Loucy (cell line): Measurements from ENCODE around the gene EVX1.

Experiments used
- H2AFZ ChIP-seq: fragments of 200-600 bp; sonication (generic); 2 replicates; pipeline ENCODE4 v1.6.0; 2016; ENCODE audit warnings: antibody characterized with exemption, mild to moderate bottlenecking, low read length, moderate library complexity
- H3F3A ChIP-seq: fragments of 200-600 bp; 2 replicates; pipeline ENCODE4 v1.6.0; 2016; ENCODE audit warnings: antibody characterized with exemption, low read depth, mild to moderate bottlenecking
- H3K27me3 ChIP-seq: fragments of 200-600 bp; sonication (generic); 2 replicates; pipeline ENCODE4 v1.6.1; 2014; ENCODE audit warnings: low read length, mild to moderate bottlenecking; ENCODE audit not compliant: insufficient read depth, poor library complexity, severe bottlenecking
- H3K36me3 ChIP-seq: fragments of 200-600 bp; sonication (generic); 2 replicates; pipeline ENCODE4 v1.6.1; 2016; ENCODE audit warnings: low read length; ENCODE audit not compliant: insufficient read depth
- H3K4me1 ChIP-seq: fragments of 200-600 bp; sonication (generic); 2 replicates; pipeline ENCODE4 v1.5.1; 2014; ENCODE audit warnings: low read length, mild to moderate bottlenecking; ENCODE audit not compliant: insufficient read depth, poor library complexity, severe bottlenecking
- H3K4me2 ChIP-seq: fragments of 200-600 bp; sonication (generic); 2 replicates; pipeline ENCODE4 v1.6.0; 2014; ENCODE audit warnings: antibody characterized with exemption, low read length, low read depth, mild to moderate bottlenecking; ENCODE audit not compliant: poor library complexity, severe bottlenecking
- H3K4me3 ChIP-seq: fragments of 200-600 bp; sonication (generic); 2 replicates; pipeline ENCODE4 v1.5.1; 2014; ENCODE audit warnings: low read length, mild to moderate bottlenecking, mixed read lengths; ENCODE audit not compliant: poor library complexity, severe bottlenecking
- H3K79me2 ChIP-seq: fragments of 200-600 bp; sonication (generic); 2 replicates; pipeline ENCODE4 v1.6.1; 2014; ENCODE audit warnings: low read length; ENCODE audit not compliant: insufficient read depth
- H3K9ac ChIP-seq: fragments of 200-600 bp; sonication (generic); 2 replicates; pipeline ENCODE4 v1.6.0; 2014; ENCODE audit warnings: mild to moderate bottlenecking, low read depth, low read length, moderate library complexity; ENCODE audit not compliant: poor library complexity, severe bottlenecking
- H3K9me2 ChIP-seq: fragments of 200-600 bp; sonication (generic); replicated peaks from 2 replicates; pipeline ENCODE4 v1.6.1; 2016; ENCODE audit warnings: low read depth, low read length, mixed read lengths
- H3K9me3 ChIP-seq: fragments of 200-600 bp; sonication (generic); 2 replicates; pipeline ENCODE4 v1.6.1; 2014; ENCODE audit warnings: mild to moderate bottlenecking, antibody characterized with exemption, low read length, low read depth; ENCODE audit not compliant: insufficient read depth
- H4K20me1 ChIP-seq: fragments of 200-600 bp; sonication (generic); 2 replicates; pipeline ENCODE4 v1.6.0; 2014; ENCODE audit warnings: antibody characterized with exemption, low read length, mild to moderate bottlenecking; ENCODE audit not compliant: insufficient read depth, poor library complexity, severe bottlenecking
- EZH2phosphoT487 ChIP-seq: fragments of 200-600 bp; IDR thresholded peaks from 2 replicates; pipeline ENCODE4 v1.6.1; 2018; ENCODE audit warnings: antibody characterized with exemption, mild to moderate bottlenecking, moderate library complexity, borderline replicate concordance
- TF ChIP-seq, protein P1 (sequence below): fragments of 200-600 bp; sonication (generic); conservative IDR thresholded peaks from 2 replicates; pipeline ENCODE4 v1.5.1; 2014; ENCODE audit warnings: mild to moderate bottlenecking, antibody characterized with exemption, low read length

The EVX1 gene

GRCh38 chr7:27229448-27229847 is 13.2 kb upstream of the EVX1 start:
- Histone ChIP-seq H4K20me1 (no peaks in the 10 kb centered on the region), H3K4me1 (no peaks in the 10 kb centered on the region), H3K27me3 (no peaks in the 10 kb centered on the region)

DNA sequence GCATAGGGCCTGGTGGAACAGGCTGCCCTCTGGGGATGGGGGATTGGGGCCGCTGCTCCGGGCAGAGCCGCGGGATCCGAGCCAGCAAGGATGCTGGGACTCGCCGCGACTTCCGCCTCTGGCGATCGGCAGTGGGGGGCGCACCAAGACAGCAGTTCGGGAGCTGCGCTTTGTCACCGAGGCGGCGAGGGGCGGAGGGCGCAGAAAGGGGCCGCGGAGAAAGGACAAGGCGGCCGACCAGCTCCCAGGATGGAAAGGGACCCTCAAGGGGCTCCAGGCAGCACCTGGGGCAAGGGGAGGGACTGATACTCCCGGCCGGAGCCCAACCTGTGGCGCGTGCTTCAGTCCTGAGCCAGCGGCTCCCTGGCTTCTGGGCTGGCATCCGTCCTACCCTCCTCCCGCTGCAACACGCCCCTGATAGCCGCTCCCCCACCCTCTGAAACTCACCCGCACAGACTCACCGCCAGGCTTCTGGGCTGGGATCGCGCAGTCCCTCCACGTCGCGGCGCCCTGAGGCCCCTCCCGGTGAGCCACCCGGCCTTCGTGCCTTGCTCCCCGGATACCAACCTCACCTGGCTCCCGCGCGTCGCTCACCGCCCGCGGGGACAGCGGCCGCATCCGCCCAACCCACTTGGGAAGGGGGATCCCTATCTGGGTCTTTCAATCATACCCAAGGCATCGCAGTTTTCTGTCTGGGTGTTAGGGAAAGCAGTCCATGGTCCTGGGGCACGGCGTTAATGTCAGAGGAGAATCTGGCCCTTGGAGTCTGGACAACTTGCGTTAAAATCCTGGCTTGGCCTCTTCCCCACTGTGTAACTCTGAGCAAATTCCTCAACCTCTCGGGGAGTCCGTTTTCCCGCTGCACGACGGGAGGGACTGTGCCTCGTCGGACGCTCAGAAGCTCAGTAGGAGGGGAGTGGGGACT is 7.0 kb upstream of the EVX1 start:
- Histone ChIP-seq H3F3A (no peaks in the 10 kb centered on the region), H3K4me1 (no peaks in the 10 kb centered on the region), H3K9me2 (no peaks in the 10 kb centered on the region), H3K36me3 (no peaks in the 10 kb centered on the region), H3K27me3 (no peaks in the 10 kb centered on the region), H4K20me1 (no peaks in the 10 kb centered on the region), H3K4me3 (peak overlapping the region; percentile 60), H3K9me3 (no peaks in the 10 kb centered on the region), H3K4me2 (peak overlapping the region; percentile 68), H2AFZ (peak overlapping the region; percentile 80), H3K9ac (peak overlapping the region; percentile 25), H3K79me2 (no peaks in the 10 kb centered on the region)
- TF ChIP-seq, protein P1, sequence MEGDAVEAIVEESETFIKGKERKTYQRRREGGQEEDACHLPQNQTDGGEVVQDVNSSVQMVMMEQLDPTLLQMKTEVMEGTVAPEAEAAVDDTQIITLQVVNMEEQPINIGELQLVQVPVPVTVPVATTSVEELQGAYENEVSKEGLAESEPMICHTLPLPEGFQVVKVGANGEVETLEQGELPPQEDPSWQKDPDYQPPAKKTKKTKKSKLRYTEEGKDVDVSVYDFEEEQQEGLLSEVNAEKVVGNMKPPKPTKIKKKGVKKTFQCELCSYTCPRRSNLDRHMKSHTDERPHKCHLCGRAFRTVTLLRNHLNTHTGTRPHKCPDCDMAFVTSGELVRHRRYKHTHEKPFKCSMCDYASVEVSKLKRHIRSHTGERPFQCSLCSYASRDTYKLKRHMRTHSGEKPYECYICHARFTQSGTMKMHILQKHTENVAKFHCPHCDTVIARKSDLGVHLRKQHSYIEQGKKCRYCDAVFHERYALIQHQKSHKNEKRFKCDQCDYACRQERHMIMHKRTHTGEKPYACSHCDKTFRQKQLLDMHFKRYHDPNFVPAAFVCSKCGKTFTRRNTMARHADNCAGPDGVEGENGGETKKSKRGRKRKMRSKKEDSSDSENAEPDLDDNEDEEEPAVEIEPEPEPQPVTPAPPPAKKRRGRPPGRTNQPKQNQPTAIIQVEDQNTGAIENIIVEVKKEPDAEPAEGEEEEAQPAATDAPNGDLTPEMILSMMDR = peak; percentile 51
- no peak for TF ChIP-seq EZH2phosphoT487

More at GRCh38 chr7:27229448-27229847, 13.2 kb upstream of the EVX1 start:
- Histone ChIP-seq H3F3A (no peaks in the 10 kb centered on the region), H3K4me3 (no peak overlapping the region), H3K79me2 (no peaks in the 10 kb centered on the region), H3K9me2 (no peaks in the 10 kb centered on the region), H3K9me3 (no peaks in the 10 kb centered on the region), H3K4me2 (no peak overlapping the region), H2AFZ (no peak overlapping the region), H3K36me3 (no peaks in the 10 kb centered on the region), H3K9ac (no peak overlapping the region)
- TF ChIP-seq, protein P1 = no peak
- no peak for TF ChIP-seq EZH2phosphoT487

DNA sequence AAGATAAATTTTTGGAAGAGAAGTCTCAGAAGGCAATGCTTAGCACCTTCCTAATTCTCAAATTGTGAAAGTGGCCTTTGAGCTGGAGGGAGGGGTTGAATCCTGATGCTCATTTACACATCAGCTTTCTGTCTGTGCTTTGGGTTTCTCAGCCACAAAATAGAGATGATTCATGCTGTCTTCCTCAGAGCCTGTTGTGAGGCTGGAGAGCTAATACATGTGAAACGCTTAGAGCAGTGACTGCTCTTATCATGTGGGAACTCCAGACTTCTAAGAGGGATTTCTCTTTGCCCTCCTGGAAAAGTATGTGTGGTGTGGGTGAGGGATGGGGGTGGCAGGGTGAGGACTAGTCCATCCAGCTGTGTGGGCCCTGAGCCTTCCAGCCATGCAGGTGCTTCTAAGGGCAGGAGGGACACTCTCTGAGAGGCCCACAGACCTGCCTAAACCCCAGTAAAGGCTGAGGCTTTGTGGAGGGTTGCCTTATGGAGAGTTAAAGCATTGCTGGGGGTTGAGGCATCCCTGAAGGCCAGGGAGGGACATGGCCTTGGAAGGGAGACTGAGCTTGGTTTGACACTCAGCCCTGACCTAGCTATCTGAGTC is 4.8 kb upstream of the EVX1 start:
- H3K9me2 ChIP-seq = no peaks in the 10 kb centered on the region
- H3K4me1 ChIP-seq = no peaks in the 10 kb centered on the region
- H2AFZ ChIP-seq = no peak overlapping the region
- no peak overlapping the region for H3K4me3 ChIP-seq
- H4K20me1 ChIP-seq = no peaks in the 10 kb centered on the region
- no peak overlapping the region for H3K4me2 ChIP-seq
- no peaks in the 10 kb centered on the region for H3K9me3 ChIP-seq
- H3F3A ChIP-seq = no peaks in the 10 kb centered on the region
- no peaks in the 10 kb centered on the region for H3K79me2 ChIP-seq
- no peaks in the 10 kb centered on the region for H3K36me3 ChIP-seq
- H3K27me3 ChIP-seq = no peaks in the 10 kb centered on the region
- no peak overlapping the region for H3K9ac ChIP-seq
- TF ChIP-seq, protein P1 = no peak
- no peak for TF ChIP-seq EZH2phosphoT487
